MCF 10A (cell line): ENCODE measurements around the gene SLC38A1. TPM values are rescaled to one million over a fixed set of nuclear protein-coding genes. Genes with fewer than 3 reads are reported as not detected.

ENCODE experiments used
- BruUV-seq: library from RNA; stranded (reverse); fragments of 400-500 nt; replicated peaks from 2 replicates; lab custom pipeline; 2021; lab: Mats Ljungman, UMichigan
- CTCF ChIA-PET: fragments of 300-600 bp; sonication (Branson Sonifier 250); formaldehyde crosslinking; extraction: SDS; loops from one replicate; lab custom pipeline; 2021; ENCODE audit warnings: antibody characterized with exemption, inconsistent platforms; lab: Yijun Ruan, JAX
- POLR2A ChIA-PET: fragments of 300-600, 350-650 bp; sonication (Branson Sonifier 250); formaldehyde crosslinking; extraction: SDS; loops from one replicate; lab custom pipeline; 2020; ENCODE audit warnings: antibody characterized with exemption, inconsistent platforms; lab: Yijun Ruan, JAX
- DNase-seq: peaks from one replicate; pipeline ENCODE4 v3.0.0-alpha.2; 2018; ENCODE audit not compliant: unreplicated experiment
- H3K27ac Mint-ChIP-seq: one replicate; pipeline ENCODE4 v1.8.0; 2022; ENCODE audit warnings: mild to moderate bottlenecking, low read depth, mixed read lengths; ENCODE audit not compliant: unreplicated experiment
- H3K27me3 Mint-ChIP-seq: one replicate; pipeline ENCODE4 v1.8.0; 2022; ENCODE audit warnings: mixed read lengths; ENCODE audit not compliant: insufficient read depth, unreplicated experiment
- H3K36me3 Mint-ChIP-seq: one replicate; pipeline ENCODE4 v1.8.0; 2022; ENCODE audit warnings: mild to moderate bottlenecking, moderate library complexity, mixed read lengths; ENCODE audit not compliant: insufficient read depth, unreplicated experiment
- H3K4me1 Mint-ChIP-seq: one replicate; pipeline ENCODE4 v1.8.0; 2022; ENCODE audit warnings: mixed read lengths; ENCODE audit not compliant: insufficient read depth, unreplicated experiment
- H3K4me3 Mint-ChIP-seq: one replicate; pipeline ENCODE4 v1.8.0; 2022; ENCODE audit warnings: mild to moderate bottlenecking, moderate library complexity, mixed read lengths; ENCODE audit not compliant: unreplicated experiment
- H3K9me3 Mint-ChIP-seq: one replicate; pipeline ENCODE4 v1.8.0; 2022; ENCODE audit warnings: mixed read lengths; ENCODE audit not compliant: unreplicated experiment
- intact Hi-C: fragments of 100-400 bp; cut with micrococcal nuclease; formaldehyde crosslinking; loops from 2 replicates; pipeline ENCODE4 v1.14.1; 2022
- total RNA-seq: library from RNA; stranded (reverse); gene quantifications from 2 replicates; pipeline ENCODE4 v1.2.3, GENCODE V29; 2022
- TF ChIP-seq, protein P1 (sequence below): fragments of 200-600 bp; IDR thresholded peaks from one replicate; pipeline ENCODE4 v1.8.0; 2022; ENCODE audit warnings: antibody characterized with exemption, mild to moderate bottlenecking; ENCODE audit not compliant: unreplicated experiment

Gene SLC38A1
- total RNA-seq, 1 experiment from 2014 or later = 327 TPM

- intact Hi-C loops = no loop called here
- BruUV-seq = no TSS peak
- H3K4me1 Mint-ChIP-seq = no peaks in the 10 kb centered on the region
- peaks cover 6% of the 10 kb centered on the region for H3K36me3 Mint-ChIP-seq
- POLR2A ChIA-PET = interaction anchor here (0.7 to 1.2 kb wide), 3 partner anchors 8 to 14 kb away, joined by 3 to 4 read pairs (median 3); no protein-coding TSS in a partner anchor
- H3K9me3 Mint-ChIP-seq = no peaks in the 10 kb centered on the region
- TF ChIP-seq, protein P1, sequence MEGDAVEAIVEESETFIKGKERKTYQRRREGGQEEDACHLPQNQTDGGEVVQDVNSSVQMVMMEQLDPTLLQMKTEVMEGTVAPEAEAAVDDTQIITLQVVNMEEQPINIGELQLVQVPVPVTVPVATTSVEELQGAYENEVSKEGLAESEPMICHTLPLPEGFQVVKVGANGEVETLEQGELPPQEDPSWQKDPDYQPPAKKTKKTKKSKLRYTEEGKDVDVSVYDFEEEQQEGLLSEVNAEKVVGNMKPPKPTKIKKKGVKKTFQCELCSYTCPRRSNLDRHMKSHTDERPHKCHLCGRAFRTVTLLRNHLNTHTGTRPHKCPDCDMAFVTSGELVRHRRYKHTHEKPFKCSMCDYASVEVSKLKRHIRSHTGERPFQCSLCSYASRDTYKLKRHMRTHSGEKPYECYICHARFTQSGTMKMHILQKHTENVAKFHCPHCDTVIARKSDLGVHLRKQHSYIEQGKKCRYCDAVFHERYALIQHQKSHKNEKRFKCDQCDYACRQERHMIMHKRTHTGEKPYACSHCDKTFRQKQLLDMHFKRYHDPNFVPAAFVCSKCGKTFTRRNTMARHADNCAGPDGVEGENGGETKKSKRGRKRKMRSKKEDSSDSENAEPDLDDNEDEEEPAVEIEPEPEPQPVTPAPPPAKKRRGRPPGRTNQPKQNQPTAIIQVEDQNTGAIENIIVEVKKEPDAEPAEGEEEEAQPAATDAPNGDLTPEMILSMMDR = no peak
- CTCF ChIA-PET = interaction anchor here (0.6 to 0.7 kb wide), 2 partner anchors 49 to 500 kb away, joined by 3 to 4 read pairs; no protein-coding TSS in a partner anchor
- H3K27me3 Mint-ChIP-seq = no peaks in the 10 kb centered on the region
- H3K4me3 Mint-ChIP-seq = no peak overlapping the region
- H3K27ac Mint-ChIP-seq = no peak overlapping the region
- DNase-seq = no peak
Observed at GRCh38 chr12:46177025-46177424, 91.8 kb downstream of the SLC38A1 start.

DNA sequence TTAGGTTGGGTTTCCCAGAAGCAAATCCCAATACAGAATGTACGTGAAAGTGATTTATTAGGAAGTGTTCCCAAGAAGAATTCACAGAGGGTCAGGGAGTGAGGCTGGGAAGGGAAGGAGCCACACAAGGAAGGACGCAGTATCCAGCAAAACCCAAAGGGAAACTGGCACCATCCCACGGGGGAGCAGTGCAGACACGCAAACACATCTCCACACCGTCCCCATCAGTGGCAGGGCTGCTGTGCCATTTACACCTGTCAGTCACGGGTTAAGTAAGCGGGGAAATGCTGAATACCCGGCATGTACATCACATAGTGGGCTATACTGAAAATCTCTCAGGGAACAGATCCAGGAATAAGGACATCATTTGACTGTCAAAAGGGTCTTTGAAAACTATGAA lies 93.9 kb downstream of the SLC38A1 start:
- Mint-ChIP-seq H3K9me3 (no peaks in the 10 kb centered on the region), H3K36me3 (no peaks in the 10 kb centered on the region), H3K4me1 (no peaks in the 10 kb centered on the region), H3K4me3 (no peak overlapping the region), H3K27me3 (no peaks in the 10 kb centered on the region), H3K27ac (no peak overlapping the region)
- no peak for DNase-seq
- POLR2A ChIA-PET = interaction anchor here (2.0 kb wide), 1 partner anchor 12 kb away, joined by 10 read pairs; no protein-coding TSS in a partner anchor
- BruUV-seq = no TSS peak
- TF ChIP-seq, protein P1 = no peak
- CTCF ChIA-PET = interaction anchor here (0.6 kb wide), 1 partner anchor 42 kb away, joined by 3 read pairs; no protein-coding TSS in a partner anchor
- intact Hi-C loops = no loop called here

GRCh38 chr12:46174061-46174662 lies 94.7 kb downstream of the SLC38A1 start:
- ChIA-PET POLR2A (interaction anchor here (2.0 kb wide), 1 partner anchor 13 kb away, joined by 10 read pairs; no protein-coding TSS in a partner anchor), CTCF (no interaction called here)
- Mint-ChIP-seq H3K27me3 (no peaks in the 10 kb centered on the region), H3K36me3 (no peaks in the 10 kb centered on the region), H3K4me1 (no peaks in the 10 kb centered on the region), H3K9me3 (no peaks in the 10 kb centered on the region), H3K4me3 (no peak overlapping the region), H3K27ac (no peak overlapping the region)
- intact Hi-C loops = no loop called here
- no TSS peak for BruUV-seq
- DNase-seq = no peak
- TF ChIP-seq, protein P1 = no peak

GRCh38 chr12:46168426-46168825 lies 100.4 kb downstream of the SLC38A1 start:
- Mint-ChIP-seq H3K4me3 (no peak overlapping the region), H3K36me3 (no peaks in the 10 kb centered on the region), H3K4me1 (no peaks in the 10 kb centered on the region), H3K27me3 (no peaks in the 10 kb centered on the region), H3K27ac (no peak overlapping the region), H3K9me3 (peaks cover 8% of the 10 kb centered on the region)
- ChIA-PET CTCF (interaction anchor here (0.6 kb wide), 2 partner anchors 9 to 101 kb away, joined by 3 to 5 read pairs; partner anchors contain the start of gene SLC38A1), POLR2A (no interaction called here)
- BruUV-seq = no TSS peak
- DNase-seq = no peak
- intact Hi-C loops = no loop called here
- TF ChIP-seq, protein P1 = no peak
